Measurements from ENCODE around the gene ARHGAP28. TPM values are rescaled to one million over a fixed set of nuclear protein-coding genes. Genes with fewer than 3 reads are reported as not detected.
A peak's percentile ranks its signal among the peaks of the same experiment; 100 is the strongest.

ARHGAP28 gene
- polyA plus RNA-seq, 3 donors = not detected

- Histone ChIP-seq H2AFZ (ENCODE audit: insufficient read depth, low read depth, low read length, poor library complexity, severe bottlenecking) (no peak overlapping the region), H4K20me1 (ENCODE audit: insufficient read depth, low read length) (no peaks in the 10 kb centered on the region), H3K4me3 (replicated peaks in 1 of 3; ENCODE audit: low read depth in 2 of 3, low read length in 3 of 3) (no peak overlapping the region), H3K27ac (ENCODE audit: low read depth in 1 of 2, low read length in 2 of 2) (no peak overlapping the region), H3K79me2 (ENCODE audit: insufficient read depth, low read length) (no peaks in the 10 kb centered on the region), H3K4me2 (replicated peaks; ENCODE audit: extremely low read depth, low read length, poor library complexity, severe bottlenecking) (no peak overlapping the region), H3K4me1 (ENCODE audit: control insufficient read depth in 1 of 2, insufficient read depth in 2 of 2, low read length in 2 of 2) (no peaks in the 10 kb centered on the region), H3K9ac (ENCODE audit: insufficient read depth, low read length, poor library complexity, severe bottlenecking) (no peak overlapping the region), H3K27me3 (ENCODE audit: control insufficient read depth in 2 of 2, insufficient read depth in 2 of 2, low read length in 2 of 2) (no peaks in the 10 kb centered on the region), H3K36me3 (replicated peaks in 1 of 2; ENCODE audit: control insufficient read depth in 1 of 2, insufficient read depth in 2 of 2, low read length in 2 of 2) (no peaks in the 10 kb centered on the region), H3K9me3 (replicated peaks in 1 of 2; ENCODE audit: control insufficient read depth in 1 of 2, insufficient read depth in 1 of 2, low read length in 2 of 2) (no peaks in the 10 kb centered on the region)
- intact Hi-C loops (cut with micrococcal nuclease) = no loop called here
- peaks cover 2 to 10% (median 5%) of the 10 kb centered on the region in 7 donors for H3K9me3 Mint-ChIP-seq
- H3K36me3 Mint-ChIP-seq = no peaks in the 10 kb centered on the region
- no peaks in the 10 kb centered on the region for H3K4me1 Mint-ChIP-seq
- WGBS (ENCODE audit: insufficient coverage) = no CpG with 5 or more reads among the region's 3 CpGs
- H3K4me3 Mint-ChIP-seq = no peak overlapping the region
- no peak overlapping the region for H3K27ac Mint-ChIP-seq
- H3K27me3 Mint-ChIP-seq (ENCODE audit: low read depth in 3 of 3) = peaks cover 0 to 2% (median 0%) of the 10 kb centered on the region in 3 donors
- TF ChIP-seq CTCF (IDR thresholded peaks at IDR 0.05) = no peak
- DNase-seq = no peak
Measured at GRCh38 chr18:6837904-6838303, 108.4 kb downstream of the ARHGAP28 start.

GRCh38 chr18:6842081-6842480 lies 112.6 kb downstream of the ARHGAP28 start:
- Histone ChIP-seq H3K4me2 (replicated peaks; ENCODE audit: extremely low read depth, low read length, poor library complexity, severe bottlenecking) (no peak overlapping the region), H3K36me3 (replicated peaks in 1 of 2; ENCODE audit: control insufficient read depth in 1 of 2, insufficient read depth in 2 of 2, low read length in 2 of 2) (no peaks in the 10 kb centered on the region), H3K9me3 (replicated peaks in 1 of 2; ENCODE audit: control insufficient read depth in 1 of 2, insufficient read depth in 1 of 2, low read length in 2 of 2) (no peaks in the 10 kb centered on the region), H3K79me2 (ENCODE audit: insufficient read depth, low read length) (no peaks in the 10 kb centered on the region), H4K20me1 (ENCODE audit: insufficient read depth, low read length) (no peaks in the 10 kb centered on the region), H2AFZ (ENCODE audit: insufficient read depth, low read depth, low read length, poor library complexity, severe bottlenecking) (no peak overlapping the region), H3K27ac (ENCODE audit: low read depth in 1 of 2, low read length in 2 of 2) (no peak overlapping the region), H3K4me1 (ENCODE audit: control insufficient read depth in 1 of 2, insufficient read depth in 2 of 2, low read length in 2 of 2) (no peaks in the 10 kb centered on the region), H3K27me3 (ENCODE audit: control insufficient read depth in 2 of 2, insufficient read depth in 2 of 2, low read length in 2 of 2) (no peaks in the 10 kb centered on the region), H3K9ac (ENCODE audit: insufficient read depth, low read length, poor library complexity, severe bottlenecking) (no peak overlapping the region), H3K4me3 (replicated peaks in 1 of 3; ENCODE audit: low read depth in 2 of 3, low read length in 3 of 3) (no peak overlapping the region)
- Mint-ChIP-seq H3K4me1 (no peaks in the 10 kb centered on the region), H3K27me3 (ENCODE audit: low read depth in 3 of 3) (peaks cover 0 to 2% (median 0%) of the 10 kb centered on the region in 3 donors), H3K27ac (peak overlapping the region in 1 of 7 donors; percentile 6), H3K36me3 (no peaks in the 10 kb centered on the region), H3K9me3 (peaks cover 2 to 9% (median 6%) of the 10 kb centered on the region in 7 donors), H3K4me3 (no peak overlapping the region)
- intact Hi-C loops (cut with micrococcal nuclease) = no loop called here
- TF ChIP-seq CTCF (IDR thresholded peaks at IDR 0.05) = no peak
- WGBS (ENCODE audit: insufficient coverage) = 71% methylated on average over 2 of the region's 3 CpGs
- no peak for DNase-seq
